ENCODE data around the gene RBM11.

Gene RBM11

DNA sequence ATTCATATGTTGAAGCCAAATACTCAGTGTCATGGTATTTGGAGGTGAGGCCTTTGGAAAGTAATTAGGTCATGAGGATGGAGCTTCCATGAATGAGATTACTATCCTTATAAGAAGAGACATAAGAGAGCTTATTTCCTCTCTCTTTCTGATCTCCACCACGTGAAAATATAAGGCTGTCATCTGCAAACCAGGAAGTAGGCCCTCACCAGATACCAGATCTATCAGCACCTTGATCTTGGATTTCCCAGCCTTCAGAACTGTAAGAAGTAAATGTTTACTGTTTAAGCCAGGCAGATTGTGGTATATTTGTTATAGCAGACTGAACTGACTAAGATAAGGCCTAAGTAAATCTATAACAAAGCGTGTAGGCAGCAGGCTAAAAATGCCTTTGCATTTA lies 25.3 kb downstream of the RBM11 start:
- Histone ChIP-seq H3K27ac (ENCODE audit: low read depth, low read length) (no peak overlapping the region), H3K9me3 (ENCODE audit: control insufficient read depth in 1 of 2, low read length in 2 of 2) (no peaks in the 10 kb centered on the region), H3K9ac (ENCODE audit: low read depth in 1 of 2, low read length in 2 of 2) (no peak overlapping the region), H3K4me3 (ENCODE audit: low read depth in 1 of 2, low read length in 2 of 2) (no peak overlapping the region), H3K27me3 (ENCODE audit: control insufficient read depth in 1 of 2, insufficient read depth in 2 of 2, low read length in 2 of 2) (no peaks in the 10 kb centered on the region), H3K4me1 (ENCODE audit: control insufficient read depth in 1 of 2, insufficient read depth in 2 of 2, low read length in 2 of 2) (no peaks in the 10 kb centered on the region), H3K36me3 (ENCODE audit: control insufficient read depth in 1 of 2, insufficient read depth in 2 of 2, low read length in 2 of 2) (no peaks in the 10 kb centered on the region)

DNA sequence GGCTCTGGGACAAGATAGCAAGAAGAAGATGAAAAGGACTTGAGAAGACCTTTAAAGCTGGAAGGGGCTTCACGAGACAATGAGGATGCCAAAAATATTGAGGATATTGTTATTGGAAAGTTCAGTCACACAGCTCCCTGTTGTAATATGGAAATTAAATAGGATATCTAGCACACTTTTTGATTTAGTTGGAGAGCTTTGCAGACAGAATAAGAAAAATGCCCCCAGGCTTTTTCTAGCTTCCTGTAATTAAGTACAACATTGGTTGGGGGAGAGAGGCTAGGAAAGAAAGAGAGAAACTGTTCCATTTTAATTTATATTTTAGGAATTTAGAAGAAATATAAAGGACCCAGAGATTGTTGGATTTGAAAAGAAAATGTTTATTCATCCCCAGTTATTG lies 27.5 kb downstream of the RBM11 start:
- Histone ChIP-seq H3K9ac (ENCODE audit: low read depth in 1 of 2, low read length in 2 of 2) (no peak overlapping the region), H3K36me3 (ENCODE audit: control insufficient read depth in 1 of 2, insufficient read depth in 2 of 2, low read length in 2 of 2) (no peaks in the 10 kb centered on the region), H3K27me3 (ENCODE audit: control insufficient read depth in 1 of 2, insufficient read depth in 2 of 2, low read length in 2 of 2) (no peaks in the 10 kb centered on the region), H3K27ac (ENCODE audit: low read depth, low read length) (no peak overlapping the region), H3K9me3 (ENCODE audit: control insufficient read depth in 1 of 2, low read length in 2 of 2) (no peaks in the 10 kb centered on the region), H3K4me1 (ENCODE audit: control insufficient read depth in 1 of 2, insufficient read depth in 2 of 2, low read length in 2 of 2) (no peaks in the 10 kb centered on the region), H3K4me3 (ENCODE audit: low read depth in 1 of 2, low read length in 2 of 2) (no peak overlapping the region)

DNA sequence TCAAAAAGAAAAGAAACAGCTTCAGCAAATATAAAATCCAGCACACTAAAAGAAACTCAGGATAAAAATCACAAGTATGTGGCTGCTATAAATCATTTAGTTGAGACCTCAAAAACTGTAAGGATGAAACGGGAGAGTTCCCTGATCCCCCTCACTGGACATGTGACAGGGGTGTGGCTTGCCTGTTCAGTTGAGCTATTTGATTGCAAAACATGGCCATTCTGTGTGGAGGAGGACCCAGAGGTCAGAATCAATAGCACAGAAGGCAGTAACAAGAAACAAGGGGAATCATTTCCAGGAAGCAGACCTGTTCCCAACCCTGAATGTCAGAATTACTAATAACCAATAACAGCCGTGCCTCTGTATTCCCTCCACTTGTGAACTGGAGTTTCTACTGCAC lies 27.9 kb downstream of the RBM11 start:
- no peaks in the 10 kb centered on the region for H3K27me3 ChIP-seq (ENCODE audit: control insufficient read depth in 1 of 2, insufficient read depth in 2 of 2, low read length in 2 of 2)
- no peak overlapping the region for H3K27ac ChIP-seq (ENCODE audit: low read depth, low read length)
- H3K4me3 ChIP-seq (ENCODE audit: low read depth in 1 of 2, low read length in 2 of 2), result no peak overlapping the region
- H3K9me3 ChIP-seq (ENCODE audit: control insufficient read depth in 1 of 2, low read length in 2 of 2), result no peaks in the 10 kb centered on the region
- no peak overlapping the region for H3K9ac ChIP-seq (ENCODE audit: low read depth in 1 of 2, low read length in 2 of 2)
- no peaks in the 10 kb centered on the region for H3K4me1 ChIP-seq (ENCODE audit: control insufficient read depth in 1 of 2, insufficient read depth in 2 of 2, low read length in 2 of 2)
- H3K36me3 ChIP-seq (ENCODE audit: control insufficient read depth in 1 of 2, insufficient read depth in 2 of 2, low read length in 2 of 2), result no peaks in the 10 kb centered on the region

DNA sequence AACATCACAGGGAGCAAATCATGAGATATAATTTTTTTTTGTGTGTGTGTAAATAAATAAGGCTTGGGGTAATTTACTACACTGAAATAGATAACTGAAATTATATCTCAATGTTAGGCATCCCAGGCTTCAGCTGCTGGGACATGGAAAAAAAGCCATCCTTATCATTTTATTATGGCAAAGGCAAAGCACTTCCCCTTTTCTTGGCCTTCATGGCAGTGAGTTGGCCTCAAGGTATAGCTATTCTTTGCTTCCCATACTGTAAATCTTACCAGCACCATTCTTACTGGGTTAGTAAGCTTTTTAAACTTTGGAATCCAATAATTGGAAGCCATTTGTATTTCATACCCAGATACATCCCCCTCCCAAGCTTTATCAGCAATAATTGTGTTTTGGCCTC lies 29.0 kb downstream of the RBM11 start:
- H3K4me3 ChIP-seq (ENCODE audit: low read depth in 1 of 2, low read length in 2 of 2), result no peak overlapping the region
- no peak overlapping the region for H3K9ac ChIP-seq (ENCODE audit: low read depth in 1 of 2, low read length in 2 of 2)
- H3K9me3 ChIP-seq (ENCODE audit: control insufficient read depth in 1 of 2, low read length in 2 of 2), result no peaks in the 10 kb centered on the region
- H3K27ac ChIP-seq (ENCODE audit: low read depth, low read length), result no peak overlapping the region
- no peaks in the 10 kb centered on the region for H3K27me3 ChIP-seq (ENCODE audit: control insufficient read depth in 1 of 2, insufficient read depth in 2 of 2, low read length in 2 of 2)
- no peaks in the 10 kb centered on the region for H3K36me3 ChIP-seq (ENCODE audit: control insufficient read depth in 1 of 2, insufficient read depth in 2 of 2, low read length in 2 of 2)
- H3K4me1 ChIP-seq (ENCODE audit: control insufficient read depth in 1 of 2, insufficient read depth in 2 of 2, low read length in 2 of 2), result no peaks in the 10 kb centered on the region

DNA sequence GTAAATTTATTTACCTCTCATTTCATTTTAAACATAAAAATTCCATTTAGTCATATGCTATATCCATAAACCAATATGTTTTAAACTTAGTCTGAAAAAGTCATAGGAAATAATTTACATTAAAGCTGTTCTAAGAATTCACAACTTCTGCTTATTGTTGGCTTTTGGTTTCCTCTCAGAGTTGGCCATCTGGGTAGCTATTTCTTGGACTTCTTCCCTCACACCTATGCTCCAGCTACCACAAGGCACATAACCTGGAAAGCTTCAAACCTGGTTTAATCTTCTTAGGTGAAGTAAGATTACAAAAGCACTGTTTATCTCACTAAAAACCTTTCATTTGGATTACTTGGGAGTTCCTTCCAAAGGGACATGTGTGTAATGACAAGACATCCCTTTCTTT lies 29.8 kb downstream of the RBM11 start:
- Histone ChIP-seq H3K9me3 (ENCODE audit: control insufficient read depth in 1 of 2, low read length in 2 of 2) (no peaks in the 10 kb centered on the region), H3K4me1 (ENCODE audit: control insufficient read depth in 1 of 2, insufficient read depth in 2 of 2, low read length in 2 of 2) (no peaks in the 10 kb centered on the region), H3K36me3 (ENCODE audit: control insufficient read depth in 1 of 2, insufficient read depth in 2 of 2, low read length in 2 of 2) (no peaks in the 10 kb centered on the region)

DNA sequence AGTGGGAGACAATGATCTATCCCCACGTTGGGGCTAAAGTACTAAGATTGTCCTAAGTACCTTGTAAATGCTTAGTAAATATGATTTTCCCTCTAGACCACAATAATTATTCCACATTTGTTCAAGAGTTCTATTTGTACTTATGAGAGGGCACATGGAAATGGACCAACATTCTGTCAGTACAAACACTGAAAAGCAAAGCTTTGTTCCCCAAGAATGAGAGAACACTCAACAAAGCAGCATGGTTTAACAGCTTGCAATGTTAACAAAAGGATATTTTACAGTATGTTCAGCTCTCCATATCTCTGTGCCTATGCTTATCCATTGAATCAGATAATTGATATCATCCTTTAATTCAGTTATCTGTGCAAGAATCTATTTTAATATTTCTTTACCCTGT lies 35.4 kb downstream of the RBM11 start:
- no peaks in the 10 kb centered on the region for H3K9me3 ChIP-seq (ENCODE audit: control insufficient read depth in 1 of 2, low read length in 2 of 2)
- no peaks in the 10 kb centered on the region for H3K27me3 ChIP-seq (ENCODE audit: control insufficient read depth in 1 of 2, insufficient read depth in 2 of 2, low read length in 2 of 2)
- H3K4me1 ChIP-seq (ENCODE audit: control insufficient read depth in 1 of 2, insufficient read depth in 2 of 2, low read length in 2 of 2), result peaks cover 6 to 8% of the 10 kb centered on the region in 2 donors
- no peaks in the 10 kb centered on the region for H3K36me3 ChIP-seq (ENCODE audit: control insufficient read depth in 1 of 2, insufficient read depth in 2 of 2, low read length in 2 of 2)
- H3K4me3 ChIP-seq (ENCODE audit: low read depth in 1 of 2, low read length in 2 of 2), result no peak overlapping the region
- H3K9ac ChIP-seq (ENCODE audit: low read depth in 1 of 2, low read length in 2 of 2), result no peak overlapping the region
- no peak overlapping the region for H3K27ac ChIP-seq (ENCODE audit: low read depth, low read length)

More for the DNA sequence above, 29.8 kb downstream of the RBM11 start:
- no peak overlapping the region for H3K4me3 ChIP-seq (ENCODE audit: low read depth in 1 of 2, low read length in 2 of 2)
- H3K9ac ChIP-seq (ENCODE audit: low read depth in 1 of 2, low read length in 2 of 2), result no peak overlapping the region
- no peaks in the 10 kb centered on the region for H3K27me3 ChIP-seq (ENCODE audit: control insufficient read depth in 1 of 2, insufficient read depth in 2 of 2, low read length in 2 of 2)
- H3K27ac ChIP-seq (ENCODE audit: low read depth, low read length), result no peak overlapping the region

DNA sequence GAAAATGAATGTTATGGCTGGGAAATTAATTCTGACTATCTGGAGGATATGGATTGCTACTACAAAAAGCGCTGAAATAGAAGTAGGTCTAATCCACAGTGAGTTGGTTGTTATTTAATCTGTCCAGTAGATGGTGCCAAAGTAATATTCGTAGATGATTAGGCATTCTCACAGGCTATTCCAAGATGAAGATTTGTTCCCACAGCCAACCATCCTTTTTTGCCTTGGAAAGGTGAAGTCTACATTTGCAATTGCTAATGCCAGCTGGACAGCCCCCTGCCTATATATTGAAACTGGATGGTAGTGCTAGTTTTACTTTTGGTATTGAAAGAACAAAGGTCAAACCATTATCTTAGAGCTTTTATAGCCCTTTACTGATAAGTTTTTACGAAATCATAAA lies 43.8 kb downstream of the RBM11 start:
- H3K4me3 ChIP-seq (ENCODE audit: low read depth in 1 of 2, low read length in 2 of 2), result peak overlapping the region; percentile 38 to 60
- no peaks in the 10 kb centered on the region for H3K9me3 ChIP-seq (ENCODE audit: control insufficient read depth in 1 of 2, low read length in 2 of 2)
- H3K36me3 ChIP-seq (ENCODE audit: control insufficient read depth in 1 of 2, insufficient read depth in 2 of 2, low read length in 2 of 2), result no peaks in the 10 kb centered on the region
- H3K9ac ChIP-seq (ENCODE audit: low read depth in 1 of 2, low read length in 2 of 2), result no peak overlapping the region
- H3K27ac ChIP-seq (ENCODE audit: low read depth, low read length), result no peak overlapping the region
- peaks cover 15 to 19% of the 10 kb centered on the region in 2 donors for H3K4me1 ChIP-seq (ENCODE audit: control insufficient read depth in 1 of 2, insufficient read depth in 2 of 2, low read length in 2 of 2)
- no peaks in the 10 kb centered on the region for H3K27me3 ChIP-seq (ENCODE audit: control insufficient read depth in 1 of 2, insufficient read depth in 2 of 2, low read length in 2 of 2)

DNA sequence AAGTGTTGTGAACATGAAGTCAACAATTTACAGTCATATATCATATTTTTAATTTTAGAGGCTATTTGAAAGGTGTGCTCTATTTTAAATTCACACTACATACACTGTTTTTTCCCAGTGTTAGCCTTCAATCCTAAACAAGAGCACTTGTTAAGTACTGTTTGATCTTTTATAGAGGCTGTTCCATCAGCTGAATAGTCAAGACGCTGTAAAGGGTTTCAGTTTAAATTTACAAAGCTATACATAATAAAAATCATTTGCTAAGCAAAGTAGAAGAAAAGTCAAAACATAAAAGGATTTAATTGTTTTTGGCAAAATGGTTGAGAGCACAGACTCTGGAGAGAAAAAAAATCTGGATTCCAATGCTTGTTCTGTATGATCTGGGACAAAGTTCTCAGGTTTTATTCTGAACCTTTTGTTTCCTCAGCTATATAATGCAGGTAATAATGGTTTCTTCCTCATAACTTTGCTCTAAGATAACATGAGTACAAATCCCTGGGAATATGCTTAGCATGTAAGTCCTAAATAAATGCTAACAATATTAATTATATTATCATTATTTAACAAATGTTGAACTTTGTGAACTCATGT lies 44.3 kb downstream of the RBM11 start:
- H3K9ac ChIP-seq (ENCODE audit: low read depth in 1 of 2, low read length in 2 of 2), result no peak overlapping the region
- peak overlapping the region in 1 of 2 donors; percentile 42 for H3K4me3 ChIP-seq (ENCODE audit: low read depth in 1 of 2, low read length in 2 of 2)
- H3K27ac ChIP-seq (ENCODE audit: low read depth, low read length), result no peak overlapping the region
- H3K36me3 ChIP-seq (ENCODE audit: control insufficient read depth in 1 of 2, insufficient read depth in 2 of 2, low read length in 2 of 2), result no peaks in the 10 kb centered on the region
- H3K27me3 ChIP-seq (ENCODE audit: control insufficient read depth in 1 of 2, insufficient read depth in 2 of 2, low read length in 2 of 2), result no peaks in the 10 kb centered on the region
- H3K9me3 ChIP-seq (ENCODE audit: control insufficient read depth in 1 of 2, low read length in 2 of 2), result no peaks in the 10 kb centered on the region
- peaks cover 15 to 19% of the 10 kb centered on the region in 2 donors for H3K4me1 ChIP-seq (ENCODE audit: control insufficient read depth in 1 of 2, insufficient read depth in 2 of 2, low read length in 2 of 2)

DNA sequence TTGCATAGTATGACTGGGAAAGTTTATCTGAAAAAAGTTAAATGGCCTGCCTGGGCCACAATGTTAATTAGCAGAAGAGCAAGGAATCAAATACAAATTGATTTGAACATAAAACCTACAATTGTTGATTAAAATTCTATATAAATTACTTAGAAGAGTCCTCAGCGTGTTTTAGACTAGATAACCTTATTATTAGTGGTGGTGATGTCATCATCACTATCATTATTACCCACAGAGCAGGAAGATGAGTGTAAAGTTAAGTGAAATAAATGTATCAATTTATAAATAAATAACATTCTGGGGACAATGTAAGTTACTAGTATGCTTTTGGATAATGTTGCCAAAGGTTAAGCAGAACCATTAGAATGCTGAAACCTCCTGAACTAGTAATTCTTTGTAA lies 46.1 kb downstream of the RBM11 start:
- Histone ChIP-seq H3K36me3 (ENCODE audit: control insufficient read depth in 1 of 2, insufficient read depth in 2 of 2, low read length in 2 of 2) (no peaks in the 10 kb centered on the region), H3K9me3 (ENCODE audit: control insufficient read depth in 1 of 2, low read length in 2 of 2) (no peaks in the 10 kb centered on the region), H3K9ac (ENCODE audit: low read depth in 1 of 2, low read length in 2 of 2) (no peak overlapping the region), H3K27ac (ENCODE audit: low read depth, low read length) (no peak overlapping the region), H3K4me1 (ENCODE audit: control insufficient read depth in 1 of 2, insufficient read depth in 2 of 2, low read length in 2 of 2) (peaks cover 15 to 26% of the 10 kb centered on the region in 2 donors), H3K4me3 (ENCODE audit: low read depth in 1 of 2, low read length in 2 of 2) (no peak overlapping the region), H3K27me3 (ENCODE audit: control insufficient read depth in 1 of 2, insufficient read depth in 2 of 2, low read length in 2 of 2) (no peaks in the 10 kb centered on the region)

DNA sequence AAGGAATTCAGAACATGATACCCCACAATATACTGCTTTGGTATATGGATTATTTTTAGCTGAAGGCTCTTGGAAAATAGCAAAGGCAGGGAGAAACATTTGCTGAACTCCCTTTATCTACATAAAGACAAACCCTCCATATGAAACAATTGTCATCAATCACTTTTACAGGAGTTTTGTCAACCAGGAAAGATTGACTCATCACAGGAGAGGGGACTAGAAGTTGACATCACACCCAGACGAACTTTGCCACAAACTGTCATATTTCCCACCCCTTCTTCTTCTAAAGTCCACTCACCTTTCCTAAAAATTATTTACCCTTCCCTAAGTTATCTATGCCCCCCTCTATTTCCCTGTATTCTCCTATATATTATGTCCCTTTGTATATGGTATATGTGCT lies 47.9 kb downstream of the RBM11 start:
- H3K27ac ChIP-seq (ENCODE audit: low read depth, low read length), result no peak overlapping the region
- no peaks in the 10 kb centered on the region for H3K36me3 ChIP-seq (ENCODE audit: control insufficient read depth in 1 of 2, insufficient read depth in 2 of 2, low read length in 2 of 2)
- no peak overlapping the region for H3K4me3 ChIP-seq (ENCODE audit: low read depth in 1 of 2, low read length in 2 of 2)
- no peak overlapping the region for H3K9ac ChIP-seq (ENCODE audit: low read depth in 1 of 2, low read length in 2 of 2)
- H3K4me1 ChIP-seq (ENCODE audit: control insufficient read depth in 1 of 2, insufficient read depth in 2 of 2, low read length in 2 of 2), result peaks cover 12 to 23% of the 10 kb centered on the region in 2 donors
- no peaks in the 10 kb centered on the region for H3K27me3 ChIP-seq (ENCODE audit: control insufficient read depth in 1 of 2, insufficient read depth in 2 of 2, low read length in 2 of 2)
- H3K9me3 ChIP-seq (ENCODE audit: control insufficient read depth in 1 of 2, low read length in 2 of 2), result no peaks in the 10 kb centered on the region

DNA sequence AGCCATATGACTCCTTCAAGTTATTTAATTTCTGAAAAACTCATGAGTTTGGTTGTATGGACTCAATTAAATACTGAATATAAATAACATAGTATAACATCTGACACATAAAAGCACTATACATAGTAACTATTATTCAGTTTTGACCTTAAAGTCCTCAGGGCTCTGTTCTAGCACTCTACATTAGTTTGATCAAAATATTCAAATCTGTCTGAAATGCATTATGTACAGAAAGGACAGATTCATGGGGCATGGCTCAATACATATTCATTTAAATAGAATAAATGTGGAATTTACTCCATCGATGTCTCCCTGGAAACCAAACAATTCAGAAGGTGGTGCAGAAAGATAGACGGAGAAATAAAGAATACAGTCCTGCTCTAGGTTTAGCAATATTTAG lies 49.1 kb downstream of the RBM11 start:
- H3K27me3 ChIP-seq (ENCODE audit: control insufficient read depth in 1 of 2, insufficient read depth in 2 of 2, low read length in 2 of 2), result no peaks in the 10 kb centered on the region

More for the DNA sequence above, 49.1 kb downstream of the RBM11 start:
- no peaks in the 10 kb centered on the region for H3K9me3 ChIP-seq (ENCODE audit: control insufficient read depth in 1 of 2, low read length in 2 of 2)
- peaks cover 3 to 15% of the 10 kb centered on the region in 2 donors for H3K4me1 ChIP-seq (ENCODE audit: control insufficient read depth in 1 of 2, insufficient read depth in 2 of 2, low read length in 2 of 2)
- no peak overlapping the region for H3K27ac ChIP-seq (ENCODE audit: low read depth, low read length)
- H3K9ac ChIP-seq (ENCODE audit: low read depth in 1 of 2, low read length in 2 of 2), result no peak overlapping the region
- no peaks in the 10 kb centered on the region for H3K36me3 ChIP-seq (ENCODE audit: control insufficient read depth in 1 of 2, insufficient read depth in 2 of 2, low read length in 2 of 2)
- no peak overlapping the region for H3K4me3 ChIP-seq (ENCODE audit: low read depth in 1 of 2, low read length in 2 of 2)
